Measurements from ENCODE around the gene TF. TPM values are rescaled to one million over a fixed set of nuclear protein-coding genes. Genes with fewer than 3 reads are reported as not detected.

TF gene
- total RNA-seq, 1 experiment from 2014 or later: 0.09 TPM

- H3K23me2 ChIP-seq (ENCODE audit: insufficient read length, low read depth, low read length, poor library complexity, severe bottlenecking): no peaks in the 10 kb centered on the region
- no peak overlapping the region for H4K8ac ChIP-seq (replicated peaks; ENCODE audit: insufficient read length, low read depth, low read length)
- H2BK5ac ChIP-seq (ENCODE audit: insufficient read length, low read length): no peak overlapping the region
- H3K23ac ChIP-seq (ENCODE audit: insufficient read length, low read depth, low read length): no peak overlapping the region
- H4K20me1 ChIP-seq (ENCODE audit: control insufficient read depth, insufficient read depth, insufficient read length): no peaks in the 10 kb centered on the region
- TF ChIP-seq, protein P1, sequence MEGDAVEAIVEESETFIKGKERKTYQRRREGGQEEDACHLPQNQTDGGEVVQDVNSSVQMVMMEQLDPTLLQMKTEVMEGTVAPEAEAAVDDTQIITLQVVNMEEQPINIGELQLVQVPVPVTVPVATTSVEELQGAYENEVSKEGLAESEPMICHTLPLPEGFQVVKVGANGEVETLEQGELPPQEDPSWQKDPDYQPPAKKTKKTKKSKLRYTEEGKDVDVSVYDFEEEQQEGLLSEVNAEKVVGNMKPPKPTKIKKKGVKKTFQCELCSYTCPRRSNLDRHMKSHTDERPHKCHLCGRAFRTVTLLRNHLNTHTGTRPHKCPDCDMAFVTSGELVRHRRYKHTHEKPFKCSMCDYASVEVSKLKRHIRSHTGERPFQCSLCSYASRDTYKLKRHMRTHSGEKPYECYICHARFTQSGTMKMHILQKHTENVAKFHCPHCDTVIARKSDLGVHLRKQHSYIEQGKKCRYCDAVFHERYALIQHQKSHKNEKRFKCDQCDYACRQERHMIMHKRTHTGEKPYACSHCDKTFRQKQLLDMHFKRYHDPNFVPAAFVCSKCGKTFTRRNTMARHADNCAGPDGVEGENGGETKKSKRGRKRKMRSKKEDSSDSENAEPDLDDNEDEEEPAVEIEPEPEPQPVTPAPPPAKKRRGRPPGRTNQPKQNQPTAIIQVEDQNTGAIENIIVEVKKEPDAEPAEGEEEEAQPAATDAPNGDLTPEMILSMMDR (conservative IDR thresholded peaks at IDR 0.05): no peak
- no peak overlapping the region for H2BK15ac ChIP-seq (ENCODE audit: low read depth, low read length)
- Mint-ChIP-seq H3K36me3 (ENCODE audit: insufficient read depth in 1 of 3, low read depth in 3 of 3) (no peaks in the 10 kb centered on the region), H3K9me3 (no peaks in the 10 kb centered on the region; a peak in 1 of 5 replicates), H3K4me1 (peaks cover 0 to 3% of the 10 kb centered on the region in 2 experiments; a peak in 1 of 4 replicates), H3K4me3 (no peak overlapping the region), H3K27ac (no peak overlapping the region), H3K27me3 (ENCODE audit: low read depth) (peaks cover 12% of the 10 kb centered on the region)
- H3K14ac ChIP-seq (ENCODE audit: insufficient read depth, low read length): no peak overlapping the region
- no peaks in the 10 kb centered on the region for H3K9me3 ChIP-seq (ENCODE audit: control insufficient read depth, low read depth, low read length)
- H3K27ac ChIP-seq (ENCODE audit: insufficient read length, low read depth, low read length): no peak overlapping the region
- no peak overlapping the region for H3K18ac ChIP-seq (ENCODE audit: insufficient read length, low read depth, low read length)
- no peak overlapping the region for H4K91ac ChIP-seq (ENCODE audit: insufficient read length, low read depth, low read length)
- no peak overlapping the region for H3K56ac ChIP-seq (ENCODE audit: insufficient read length, low read depth, low read length)
- DNase-seq: no peak
- H4K5ac ChIP-seq (ENCODE audit: insufficient read length, low read depth, low read length): no peak overlapping the region
- H3K79me2 ChIP-seq (ENCODE audit: insufficient read depth, low read length): no peaks in the 10 kb centered on the region
- no peak overlapping the region for H2AK5ac ChIP-seq (ENCODE audit: insufficient read length, low read length)
- H3K9ac ChIP-seq (ENCODE audit: extremely low read depth, insufficient read length, low read length): no peak overlapping the region
- no peak overlapping the region for H2BK12ac ChIP-seq (ENCODE audit: insufficient read length, low read depth, low read length)
- WGBS (ENCODE audit: extremely low coverage, insufficient read length, low lambda C conversion rate): no CpG with 5 or more reads among the region's 1 CpG
- H3T11ph ChIP-seq (ENCODE audit: low read length): no peak overlapping the region
- H3K4me2 ChIP-seq (ENCODE audit: insufficient read depth, insufficient read length, low read length): no peak overlapping the region
- no peaks in the 10 kb centered on the region for H3K27me3 ChIP-seq (ENCODE audit: insufficient read depth, low read length)
- no peak overlapping the region for H3K4ac ChIP-seq (ENCODE audit: low read depth, low read length)
- no peak overlapping the region for H2BK120ac ChIP-seq (ENCODE audit: low read depth, low read length, poor library complexity, severe bottlenecking)
- H3K4me1 ChIP-seq (ENCODE audit: insufficient read depth, low read length): no peaks in the 10 kb centered on the region
- no peak overlapping the region for H2BK20ac ChIP-seq (ENCODE audit: low read depth, low read length, poor library complexity, severe bottlenecking)
- H3K79me1 ChIP-seq (ENCODE audit: insufficient read depth, low read depth, low read length, poor library complexity, severe bottlenecking): no peaks in the 10 kb centered on the region
- no peak overlapping the region for H2AFZ ChIP-seq (ENCODE audit: low read length)
Measured at GRCh38 chr3:133767607-133768006, 21.4 kb downstream of the TF start.

Data from H9 (cell line).